Tibial artery (tissue), 4 donors: ENCODE data around the gene OLFML2A.

Source experiments
- DNase-seq, 2 donors: peaks; one replicate each; pipeline ENCODE4 v3.0.0-alpha.2; 2019
- H3K27ac ChIP-seq, 2 donors: fragments of 200-600 bp; sonication (generic) in 1 of 2; 1 replicate in 1 of 2; 2 replicates in 1 of 2; pipeline ENCODE4 v1.5.1; 2018 to 2019; ENCODE audit warnings: mild to moderate bottlenecking in 1 of 2
- H3K27me3 ChIP-seq, 2 donors: fragments of 200-600 bp; sonication (generic) in 1 of 2; one replicate each; pipeline versions ENCODE4 v1.5.1 to v1.6.0; 2016 to 2019
- H3K36me3 ChIP-seq, 3 donors: fragments of 200-600 bp; sonication (generic) in 2 of 3; one replicate each; pipeline ENCODE4 v1.5.1; 2016 to 2019; ENCODE audit warnings: mild to moderate bottlenecking in 2 of 3
- H3K4me1 ChIP-seq, 4 donors: fragments of 200-600 bp; sonication (generic) in 2 of 4; 1 replicate in 3 of 4; 2 replicates in 1 of 4; pipeline ENCODE4 v1.5.1; 2016 to 2019
- H3K4me3 ChIP-seq, 2 donors: fragments of 200-600 bp; sonication (generic) in 1 of 2; 1 replicate in 1 of 2; 2 replicates in 1 of 2; pipeline ENCODE4 v1.5.1; 2018 to 2019; ENCODE audit warnings: mild to moderate bottlenecking in 2 of 2
- H3K9me3 ChIP-seq, 3 donors: fragments of 200-600 bp; sonication (generic) in 1 of 3; one replicate each; pipeline ENCODE4 v1.5.1; 2016 to 2019
- intact Hi-C: fragments of 100-400 bp; cut with DNase I; formaldehyde crosslinking; loops from one replicate; pipeline ENCODE4 v1.15.0; 2023; ENCODE audit warnings: low total_unique reads
- TF ChIP-seq, protein P1 (sequence below), 2 experiments: fragments of 200-600 bp in 1 of 2; fragments of 450-650 bp in 1 of 2; IDR thresholded peaks; one replicate each; pipeline ENCODE4 v1.5.1; 2017 to 2019; ENCODE audit warnings: antibody characterized with exemption in 2 of 2, mild to moderate bottlenecking in 1 of 2, moderate library complexity in 1 of 2

OLFML2A gene

DNA sequence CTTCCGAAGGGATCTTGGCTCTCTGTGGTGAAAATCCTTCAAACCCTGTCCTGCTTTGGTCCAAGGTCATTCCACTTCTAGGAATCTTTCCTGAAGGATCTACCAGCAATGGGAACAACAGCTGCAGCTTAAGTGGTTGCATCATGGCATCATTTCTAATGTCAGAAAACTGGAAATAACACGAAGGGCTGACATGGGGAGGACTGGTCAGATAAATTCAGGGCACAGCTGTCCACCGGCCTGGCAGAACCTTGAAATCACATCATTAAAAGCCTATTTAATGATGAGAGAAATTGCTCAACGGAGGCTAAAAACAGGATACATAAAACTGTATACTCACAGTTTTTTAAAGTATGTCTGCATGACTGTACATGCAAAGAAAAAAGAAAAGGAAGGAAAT, 28.3 kb downstream of the OLFML2A start:
- no peak overlapping the region for H3K4me3 ChIP-seq
- H3K9me3 ChIP-seq, result no peaks in the 10 kb centered on the region
- no peak for DNase-seq
- H3K27me3 ChIP-seq, result peaks cover 0 to 3% of the 10 kb centered on the region in 2 donors
- no peak overlapping the region for H3K27ac ChIP-seq
- H3K36me3 ChIP-seq, result no peaks in the 10 kb centered on the region
- H3K4me1 ChIP-seq, result no peaks in the 10 kb centered on the region
- intact Hi-C loops, result no loop called here
- TF ChIP-seq, protein P1, sequence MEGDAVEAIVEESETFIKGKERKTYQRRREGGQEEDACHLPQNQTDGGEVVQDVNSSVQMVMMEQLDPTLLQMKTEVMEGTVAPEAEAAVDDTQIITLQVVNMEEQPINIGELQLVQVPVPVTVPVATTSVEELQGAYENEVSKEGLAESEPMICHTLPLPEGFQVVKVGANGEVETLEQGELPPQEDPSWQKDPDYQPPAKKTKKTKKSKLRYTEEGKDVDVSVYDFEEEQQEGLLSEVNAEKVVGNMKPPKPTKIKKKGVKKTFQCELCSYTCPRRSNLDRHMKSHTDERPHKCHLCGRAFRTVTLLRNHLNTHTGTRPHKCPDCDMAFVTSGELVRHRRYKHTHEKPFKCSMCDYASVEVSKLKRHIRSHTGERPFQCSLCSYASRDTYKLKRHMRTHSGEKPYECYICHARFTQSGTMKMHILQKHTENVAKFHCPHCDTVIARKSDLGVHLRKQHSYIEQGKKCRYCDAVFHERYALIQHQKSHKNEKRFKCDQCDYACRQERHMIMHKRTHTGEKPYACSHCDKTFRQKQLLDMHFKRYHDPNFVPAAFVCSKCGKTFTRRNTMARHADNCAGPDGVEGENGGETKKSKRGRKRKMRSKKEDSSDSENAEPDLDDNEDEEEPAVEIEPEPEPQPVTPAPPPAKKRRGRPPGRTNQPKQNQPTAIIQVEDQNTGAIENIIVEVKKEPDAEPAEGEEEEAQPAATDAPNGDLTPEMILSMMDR (IDR thresholded peaks at IDR 0.05), result no peak

DNA sequence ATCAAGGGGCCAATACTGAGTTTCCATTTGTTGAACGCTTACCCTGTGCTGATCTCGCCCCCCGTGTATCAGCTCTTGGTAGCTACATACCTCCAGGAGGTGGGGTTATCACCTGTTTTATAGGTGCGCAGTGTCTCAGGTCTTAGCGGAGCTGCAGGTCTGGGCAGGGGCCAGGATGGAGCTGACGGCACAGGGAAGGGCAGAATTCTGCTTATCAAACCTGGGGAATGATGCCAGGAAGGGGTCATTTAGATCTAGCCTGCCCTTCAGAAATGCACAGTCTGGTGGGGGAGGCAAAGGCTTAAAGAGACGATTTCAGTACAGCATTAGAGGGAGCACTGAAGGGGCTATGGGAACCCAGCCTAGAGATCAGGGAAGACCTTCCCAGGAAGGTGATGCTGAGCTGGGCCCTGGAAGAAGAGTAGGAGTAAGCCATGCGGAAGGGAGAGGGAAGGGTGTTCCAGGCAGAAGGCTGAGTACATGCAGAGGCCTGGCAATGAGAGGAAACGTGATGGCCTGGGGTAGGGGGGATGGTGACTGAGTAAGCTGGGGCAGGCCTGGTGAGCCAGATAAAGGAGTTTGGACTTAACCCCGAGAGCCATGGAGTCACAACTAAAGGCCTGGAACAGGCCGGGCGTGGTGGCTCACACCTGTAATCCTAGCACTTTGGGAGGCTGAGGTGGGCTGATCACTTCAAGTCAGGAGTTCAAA, 31.5 kb downstream of the OLFML2A start:
- Histone ChIP-seq H3K27ac (no peak overlapping the region), H3K4me3 (no peak overlapping the region), H3K9me3 (no peaks in the 10 kb centered on the region), H3K4me1 (peaks cover 0 to 20% (median 6%) of the 10 kb centered on the region in 4 donors), H3K36me3 (no peaks in the 10 kb centered on the region), H3K27me3 (no peaks in the 10 kb centered on the region)
- TF ChIP-seq, protein P1 (IDR thresholded peaks at IDR 0.05), result no peak
- DNase-seq, result no peak
- intact Hi-C loops, result no loop called here

DNA sequence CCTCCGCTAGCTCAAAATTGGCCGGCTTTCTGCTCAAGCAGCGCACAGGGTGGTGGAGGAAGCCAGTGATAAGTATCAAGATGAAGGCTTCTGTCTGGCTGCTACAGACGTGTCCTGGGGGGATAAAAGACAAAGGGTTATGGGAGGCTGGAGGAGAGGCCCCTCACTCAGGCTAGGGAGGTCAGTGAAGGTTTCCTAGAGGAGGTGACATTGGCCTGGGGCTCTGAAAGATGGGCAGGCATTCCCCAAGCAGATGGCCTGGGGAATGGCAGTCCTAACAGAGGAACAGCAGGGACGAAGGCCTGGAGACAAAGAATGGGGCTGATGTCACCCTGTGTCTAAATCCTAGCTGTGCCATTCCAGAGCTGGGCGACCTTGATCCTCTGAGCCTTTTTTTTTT, 32.3 kb downstream of the OLFML2A start:
- Histone ChIP-seq H3K27ac (no peak overlapping the region), H3K36me3 (no peaks in the 10 kb centered on the region), H3K4me1 (peaks cover 0 to 20% (median 6%) of the 10 kb centered on the region in 4 donors), H3K9me3 (no peaks in the 10 kb centered on the region), H3K27me3 (no peaks in the 10 kb centered on the region), H3K4me3 (no peak overlapping the region)
- intact Hi-C loops, result no loop called here
- DNase-seq, result no peak
- TF ChIP-seq, protein P1 (IDR thresholded peaks at IDR 0.05), result no peak

DNA sequence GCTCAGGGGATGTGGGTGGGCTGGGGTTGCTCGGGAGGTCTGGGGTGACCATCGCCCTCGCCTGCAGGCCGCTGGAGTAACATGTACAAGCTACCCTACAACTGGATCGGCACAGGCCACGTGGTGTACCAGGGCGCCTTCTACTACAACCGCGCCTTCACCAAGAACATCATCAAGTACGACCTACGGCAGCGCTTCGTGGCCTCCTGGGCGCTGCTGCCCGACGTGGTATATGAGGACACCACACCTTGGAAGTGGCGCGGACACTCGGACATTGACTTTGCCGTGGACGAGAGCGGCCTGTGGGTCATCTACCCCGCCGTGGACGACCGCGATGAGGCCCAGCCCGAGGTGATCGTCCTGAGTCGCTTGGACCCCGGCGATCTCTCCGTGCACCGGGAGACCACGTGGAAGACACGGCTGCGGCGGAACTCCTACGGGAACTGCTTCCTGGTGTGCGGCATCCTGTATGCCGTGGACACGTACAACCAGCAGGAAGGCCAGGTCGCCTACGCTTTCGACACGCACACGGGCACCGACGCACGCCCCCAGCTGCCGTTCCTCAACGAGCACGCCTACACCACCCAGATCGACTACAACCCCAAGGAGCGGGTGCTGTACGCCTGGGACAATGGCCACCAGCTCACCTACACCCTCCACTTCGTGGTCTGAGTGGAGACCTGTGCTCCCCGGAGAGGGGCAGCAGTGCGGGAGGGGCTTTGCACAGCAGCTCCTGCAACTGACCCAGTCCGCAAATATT, 33.0 kb downstream of the OLFML2A start:
- no peaks in the 10 kb centered on the region for H3K27me3 ChIP-seq
- DNase-seq, result no peak
- intact Hi-C loops, result no loop called here
- no peaks in the 10 kb centered on the region for H3K9me3 ChIP-seq
- H3K4me1 ChIP-seq, result peaks cover 0 to 20% (median 6%) of the 10 kb centered on the region in 4 donors
- no peak overlapping the region for H3K27ac ChIP-seq
- TF ChIP-seq, protein P1 (IDR thresholded peaks at IDR 0.05), result no peak
- H3K4me3 ChIP-seq, result no peak overlapping the region
- H3K36me3 ChIP-seq, result no peaks in the 10 kb centered on the region

DNA sequence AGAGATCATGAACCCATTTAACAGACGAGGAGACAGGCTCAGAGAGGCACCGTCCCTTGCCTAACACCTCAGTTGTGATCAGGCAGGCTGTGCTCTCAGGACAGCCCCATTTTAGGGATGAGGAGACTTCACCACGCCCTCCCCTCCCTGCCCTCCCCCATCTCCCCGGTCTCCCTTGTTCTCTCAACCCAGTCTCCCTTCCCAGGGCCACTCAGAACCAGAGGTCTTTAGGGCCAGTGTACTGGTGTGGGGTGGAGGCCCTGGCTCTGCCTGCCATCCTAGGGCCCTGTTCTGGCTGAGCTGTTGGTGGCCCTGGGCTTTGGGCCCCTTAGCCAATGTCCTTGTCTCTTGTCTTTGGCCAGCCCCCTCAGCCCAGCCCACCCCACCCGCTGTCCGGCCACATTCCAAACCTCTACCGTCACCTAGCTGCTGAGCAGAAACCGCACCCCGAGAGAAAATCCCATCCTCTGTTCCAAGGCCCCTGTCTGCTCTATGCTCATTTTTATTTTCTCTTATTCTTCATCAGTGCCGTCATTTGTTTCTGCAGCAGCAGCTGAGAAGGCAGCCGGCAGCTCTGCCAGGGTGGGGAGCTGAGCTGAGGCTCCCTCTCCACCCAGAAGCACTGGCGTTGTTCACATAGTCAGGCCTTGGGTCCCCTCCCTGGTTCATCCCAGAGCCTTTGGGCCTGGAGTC, 33.9 kb downstream of the OLFML2A start:
- no peak overlapping the region for H3K4me3 ChIP-seq
- H3K36me3 ChIP-seq, result no peaks in the 10 kb centered on the region
- intact Hi-C loops, result no loop called here
- H3K4me1 ChIP-seq, result peaks cover 0 to 20% (median 6%) of the 10 kb centered on the region in 4 donors
- TF ChIP-seq, protein P1 (IDR thresholded peaks at IDR 0.05), result no peak
- no peaks in the 10 kb centered on the region for H3K9me3 ChIP-seq
- DNase-seq, result no peak
- no peak overlapping the region for H3K27ac ChIP-seq
- H3K27me3 ChIP-seq, result no peaks in the 10 kb centered on the region
